MM.1S (cell line): ENCODE measurements around the gene SNRPA.

Source experiments
- CTCF ChIP-seq: fragments of 300-600 bp; sonication (generic); IDR thresholded peaks from 2 replicates; pipeline ENCODE4 v1.5.1; 2016; ENCODE audit warnings: antibody characterized with exemption, low read length, mixed read lengths
- EZH2 ChIP-seq: fragments of 300-600 bp; sonication (generic); optimal IDR thresholded peaks from 2 replicates; pipeline ENCODE3; 2017; ENCODE audit warnings: low read depth, mild to moderate bottlenecking, antibody characterized with exemption, low read length, mixed read lengths

GRCh38 chr19:40716031-40716481, 34.9 kb upstream of the SNRPA start:
- TF ChIP-seq CTCF, result no peak
- TF ChIP-seq EZH2, result no peak
